HG03432 (cell line): ENCODE data around the gene TEX2.

Source experiments
- ATAC-seq: cut with Tn5 transposase; IDR thresholded peaks from one replicate; pipeline ENCODE4 v1.9.1; 2021; ENCODE audit warnings: mild to moderate bottlenecking, moderate library complexity; ENCODE audit not compliant: unreplicated experiment

TEX2 gene

GRCh38 chr17:64164596-64165285 lies 98.3 kb downstream of the TEX2 start:
- no peak for ATAC-seq

GRCh38 chr17:64163468-64163867 lies 99.6 kb downstream of the TEX2 start:
- no peak for ATAC-seq

- no peak for ATAC-seq
Measured at GRCh38 chr17:64162554-64162953, 100.5 kb downstream of the TEX2 start.

- ATAC-seq, result no peak
Measured at GRCh38 chr17:64161380-64162176, 101.5 kb downstream of the TEX2 start.

GRCh38 chr17:64160378-64160777 lies 102.7 kb downstream of the TEX2 start:
- ATAC-seq, result no peak

- ATAC-seq, result no peak
Measured at GRCh38 chr17:64158831-64159590, 104.0 kb downstream of the TEX2 start.

- no peak for ATAC-seq
Measured at GRCh38 chr17:64158406-64158805, 104.7 kb downstream of the TEX2 start.

GRCh38 chr17:64157669-64158180 lies 105.3 kb downstream of the TEX2 start:
- ATAC-seq, result no peak

- no peak for ATAC-seq
Measured at GRCh38 chr17:64156670-64157069, 106.4 kb downstream of the TEX2 start.

GRCh38 chr17:64155751-64156544 lies 107.1 kb downstream of the TEX2 start:
- no peak for ATAC-seq

- no peak for ATAC-seq
Measured at GRCh38 chr17:64155129-64155528, 107.9 kb downstream of the TEX2 start.

- no peak for ATAC-seq
Measured at GRCh38 chr17:64154717-64155116, 108.3 kb downstream of the TEX2 start.

- ATAC-seq, result no peak
Measured at GRCh38 chr17:64154313-64154695, 108.8 kb downstream of the TEX2 start.

- no peak for ATAC-seq
Measured at GRCh38 chr17:64153565-64154312, 109.3 kb downstream of the TEX2 start.

GRCh38 chr17:64152428-64153125 lies 110.5 kb downstream of the TEX2 start:
- no peak for ATAC-seq

GRCh38 chr17:64151016-64151368 lies 112.1 kb downstream of the TEX2 start:
- no peak for ATAC-seq

- no peak for ATAC-seq
Measured at GRCh38 chr17:64150237-64151015, 112.6 kb downstream of the TEX2 start.

- ATAC-seq, result no peak
Measured at GRCh38 chr17:64149196-64149595, 113.9 kb downstream of the TEX2 start.

GRCh38 chr17:64148699-64149098 lies 114.4 kb downstream of the TEX2 start:
- ATAC-seq, result no peak
